Measurements from ENCODE around the gene SCN1A. TPM values are rescaled to one million over a fixed set of nuclear protein-coding genes. Genes with fewer than 3 reads are reported as not detected.

SCN1A gene
- total RNA-seq, 1 donor from 2014 or later: 0.26 TPM

DNA sequence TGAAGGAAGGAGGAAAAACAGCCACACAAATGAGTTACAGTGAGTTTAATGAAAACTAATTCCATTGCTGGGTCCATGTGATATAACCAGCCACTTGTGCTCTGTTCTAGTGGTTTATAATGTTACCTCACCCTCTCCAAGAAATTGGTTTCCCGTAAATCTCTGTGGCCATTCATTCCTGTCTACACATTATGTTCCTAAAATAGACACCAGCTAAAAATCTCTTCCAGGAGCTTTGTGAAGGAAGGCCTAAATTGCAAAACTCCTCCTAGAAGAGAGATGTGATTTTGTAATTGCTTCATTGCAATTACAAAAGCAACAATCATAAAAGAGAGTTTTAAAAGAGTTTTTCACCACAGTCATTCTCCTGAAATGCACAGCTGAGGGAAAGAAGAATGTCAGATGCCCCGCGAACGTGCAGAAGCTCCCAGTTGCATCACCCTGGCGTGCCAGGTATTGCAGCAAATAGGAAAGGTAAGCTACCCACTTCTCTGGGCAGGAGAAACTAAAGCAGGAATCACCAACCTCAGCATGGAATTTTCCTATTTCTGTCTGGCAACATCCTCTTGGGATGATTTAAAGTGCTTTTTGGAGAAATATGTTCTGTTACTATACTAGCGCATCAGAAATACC is 1.7 kb downstream of the SCN1A start:
- no peak for TF ChIP-seq CTCF (IDR thresholded peaks at IDR 0.05; ENCODE audit: unreplicated experiment)
- no peak overlapping the region for H3K4me3 Mint-ChIP-seq (ENCODE audit: low read depth)
- peaks cover 13% of the 10 kb centered on the region for H3K27me3 Mint-ChIP-seq
- H3K36me3 Mint-ChIP-seq (ENCODE audit: insufficient read depth): no peaks in the 10 kb centered on the region
- H3K9me3 Mint-ChIP-seq (ENCODE audit: low read depth): no peaks in the 10 kb centered on the region
- no peak for DNase-seq (ENCODE audit: low spot score, unreplicated experiment)
- H3K27ac Mint-ChIP-seq: no peak overlapping the region
- H3K4me1 Mint-ChIP-seq (ENCODE audit: low read depth): peaks cover 12% of the 10 kb centered on the region

DNA sequence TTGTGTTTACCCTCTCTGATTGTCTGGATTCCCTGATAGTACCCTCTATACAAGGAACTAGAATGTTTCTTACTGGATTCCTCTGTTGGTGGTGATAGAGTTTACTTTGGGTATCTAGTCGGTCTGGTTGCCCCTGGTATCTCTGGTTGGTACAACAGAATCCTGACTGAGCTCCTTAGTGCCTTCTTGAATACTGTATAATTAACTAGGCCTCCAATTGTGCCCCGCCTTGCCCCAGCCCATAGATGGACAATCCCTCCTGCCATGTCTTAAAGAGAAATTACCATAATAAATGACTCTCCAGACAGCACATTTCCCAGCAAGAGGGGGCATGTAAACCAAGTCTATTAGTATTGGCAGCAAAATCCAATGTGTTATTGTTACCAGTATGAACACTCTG is 2.3 kb downstream of the SCN1A start:
- DNase-seq (ENCODE audit: low spot score, unreplicated experiment): no peak
- H3K27ac Mint-ChIP-seq: no peak overlapping the region

GRCh38 chr2:166118180-166118579 is 9.6 kb downstream of the SCN1A start:
- H3K36me3 Mint-ChIP-seq (ENCODE audit: insufficient read depth): no peaks in the 10 kb centered on the region
- H3K4me1 Mint-ChIP-seq (ENCODE audit: low read depth): no peaks in the 10 kb centered on the region
- no peak overlapping the region for H3K27ac Mint-ChIP-seq
- H3K4me3 Mint-ChIP-seq (ENCODE audit: low read depth): no peak overlapping the region
- no peak for DNase-seq (ENCODE audit: low spot score, unreplicated experiment)
- no peaks in the 10 kb centered on the region for H3K9me3 Mint-ChIP-seq (ENCODE audit: low read depth)
- H3K27me3 Mint-ChIP-seq: peaks cover 2% of the 10 kb centered on the region
- no peak for TF ChIP-seq CTCF (IDR thresholded peaks at IDR 0.05; ENCODE audit: unreplicated experiment)

More for the DNA sequence above, 2.3 kb downstream of the SCN1A start:
- Mint-ChIP-seq H3K4me3 (ENCODE audit: low read depth) (no peak overlapping the region), H3K9me3 (ENCODE audit: low read depth) (no peaks in the 10 kb centered on the region), H3K4me1 (ENCODE audit: low read depth) (peaks cover 10% of the 10 kb centered on the region), H3K27me3 (peaks cover 13% of the 10 kb centered on the region), H3K36me3 (ENCODE audit: insufficient read depth) (no peaks in the 10 kb centered on the region)
- TF ChIP-seq CTCF (IDR thresholded peaks at IDR 0.05; ENCODE audit: unreplicated experiment): no peak

- H3K4me1 Mint-ChIP-seq (ENCODE audit: low read depth): no peaks in the 10 kb centered on the region
- H3K9me3 Mint-ChIP-seq (ENCODE audit: low read depth): no peaks in the 10 kb centered on the region
- no peak for DNase-seq (ENCODE audit: low spot score, unreplicated experiment)
- no peaks in the 10 kb centered on the region for H3K27me3 Mint-ChIP-seq
- no peak overlapping the region for H3K27ac Mint-ChIP-seq
- no peaks in the 10 kb centered on the region for H3K36me3 Mint-ChIP-seq (ENCODE audit: insufficient read depth)
- TF ChIP-seq CTCF (IDR thresholded peaks at IDR 0.05; ENCODE audit: unreplicated experiment): no peak
- no peak overlapping the region for H3K4me3 Mint-ChIP-seq (ENCODE audit: low read depth)
These were observed 10.3 kb downstream of the SCN1A start for GRCh38 chr2:166117491-166117890.

DNA sequence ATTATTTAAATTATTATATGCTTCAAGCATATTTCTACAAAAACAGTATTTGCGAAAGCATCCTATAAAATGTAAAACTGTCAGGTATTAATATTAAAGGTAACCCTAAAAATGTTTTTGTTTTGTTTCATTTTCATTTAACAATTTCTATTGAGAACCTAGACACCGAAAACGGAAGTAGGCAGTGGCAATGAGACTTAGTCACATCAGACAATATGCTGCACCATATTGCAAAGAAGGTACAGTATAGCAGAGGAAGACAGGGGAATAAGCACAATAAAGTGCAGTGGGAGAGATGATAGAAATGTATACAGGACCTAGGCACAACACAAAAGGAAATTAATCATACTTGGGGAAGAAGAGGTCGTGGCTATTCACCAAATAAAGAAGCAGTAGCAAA is 12.2 kb downstream of the SCN1A start:
- Mint-ChIP-seq H3K9me3 (ENCODE audit: low read depth) (peaks cover 8% of the 10 kb centered on the region), H3K27ac (no peak overlapping the region), H3K36me3 (ENCODE audit: insufficient read depth) (no peaks in the 10 kb centered on the region), H3K4me1 (ENCODE audit: low read depth) (no peaks in the 10 kb centered on the region), H3K27me3 (no peaks in the 10 kb centered on the region), H3K4me3 (ENCODE audit: low read depth) (no peak overlapping the region)
- no peak for TF ChIP-seq CTCF (IDR thresholded peaks at IDR 0.05; ENCODE audit: unreplicated experiment)
- no peak for DNase-seq (ENCODE audit: low spot score, unreplicated experiment)
